Muscle layer of duodenum (tissue), 2 donors: ENCODE results near the gene PGD.
"Not testable (repeated sequence)": the region's sequence is repeated elsewhere in the genome, so short reads cannot be mapped to it uniquely, and the experiment has no call there.

ENCODE experiments used
- H3K27ac ChIP-seq: one replicate; pipeline ENCODE4 v1.7.0; 2013; ENCODE audit warnings: mild to moderate bottlenecking, low read length
- H3K27me3 ChIP-seq: one replicate; pipeline ENCODE4 v1.7.0; 2013; ENCODE audit warnings: low read depth, mild to moderate bottlenecking, control low read depth, low read length
- H3K36me3 ChIP-seq, 2 donors: one replicate each; pipeline ENCODE4 v1.7.0; 2013; ENCODE audit warnings: low read length in 2 of 2, control low read depth in 1 of 2, mild to moderate bottlenecking in 1 of 2; ENCODE audit not compliant: insufficient read depth in 2 of 2, control insufficient read depth in 1 of 2
- H3K4me1 ChIP-seq, 2 donors: one replicate each; pipeline ENCODE4 v1.7.0; 2013; ENCODE audit warnings: low read length in 2 of 2, mild to moderate bottlenecking in 2 of 2, control low read depth in 1 of 2, moderate library complexity in 1 of 2; ENCODE audit not compliant: insufficient read depth in 2 of 2, control insufficient read depth in 1 of 2
- H3K4me3 ChIP-seq, 2 donors: one replicate each; pipeline ENCODE4 v1.7.0; 2013; ENCODE audit warnings: low read length in 2 of 2, low read depth in 1 of 2, mild to moderate bottlenecking in 1 of 2
- H3K9me3 ChIP-seq, 2 donors: one replicate each; pipeline ENCODE4 v1.7.0; 2013; ENCODE audit warnings: low read length in 2 of 2, control low read depth in 1 of 2, mild to moderate bottlenecking in 1 of 2; ENCODE audit not compliant: control insufficient read depth in 1 of 2
- donor health status: healthy.

PGD gene

GRCh38 chr1:10425826-10426534 is 27.1 kb downstream of the PGD start:
- not testable (repeated sequence) for H3K4me3 ChIP-seq, H3K36me3 ChIP-seq, H3K27me3 ChIP-seq, H3K4me1 ChIP-seq, H3K9me3 ChIP-seq, H3K27ac ChIP-seq

- H3K9me3 ChIP-seq, H3K4me3 ChIP-seq, H3K27me3 ChIP-seq, H3K27ac ChIP-seq, H3K36me3 ChIP-seq: not testable (repeated sequence)
- H3K4me1 ChIP-seq: peaks cover 4 to 13% of the 10 kb centered on the region in 2 donors
Measured at GRCh38 chr1:10426535-10426848, 27.6 kb downstream of the PGD start.

GRCh38 chr1:10428984-10429383 is 30.1 kb downstream of the PGD start:
- Histone ChIP-seq H3K36me3 (no peaks in the 10 kb centered on the region), H3K9me3 (no peaks in the 10 kb centered on the region), H3K27ac (no peak overlapping the region), H3K27me3 (no peaks in the 10 kb centered on the region), H3K4me3 (no peak overlapping the region), H3K4me1 (peaks cover 4 to 19% of the 10 kb centered on the region in 2 donors)

GRCh38 chr1:10429868-10430215 is 31.0 kb downstream of the PGD start:
- H3K36me3 ChIP-seq: no peaks in the 10 kb centered on the region
- no peak overlapping the region for H3K27ac ChIP-seq
- no peaks in the 10 kb centered on the region for H3K27me3 ChIP-seq
- no peaks in the 10 kb centered on the region for H3K9me3 ChIP-seq
- H3K4me1 ChIP-seq: peaks cover 4 to 19% of the 10 kb centered on the region in 2 donors
- H3K4me3 ChIP-seq: peak overlapping the region; percentile 76 to 89

GRCh38 chr1:10430216-10431069 is 31.6 kb downstream of the PGD start, which contains the start of gene CENPS:
TSS of gene CENPS (plus strand) at chr1:10430433. CDS start at chr1:10430518, 85 bp downstream.
- Histone ChIP-seq H3K9me3 (no peaks in the 10 kb centered on the region), H3K27me3 (no peaks in the 10 kb centered on the region), H3K27ac (peak within 1 kb of the TSS; percentile 72), H3K36me3 (no peaks in the 10 kb centered on the region), H3K4me1 (peaks cover 4 to 19% of the 10 kb centered on the region in 2 donors), H3K4me3 (peak within 1 kb of the TSS; percentile 76 to 89)

- peak overlapping the region; percentile 76 to 89 for H3K4me3 ChIP-seq
- H3K9me3 ChIP-seq: no peaks in the 10 kb centered on the region
- H3K27me3 ChIP-seq: no peaks in the 10 kb centered on the region
- peak overlapping the region; percentile 72 for H3K27ac ChIP-seq
- peaks cover 4 to 19% of the 10 kb centered on the region in 2 donors for H3K4me1 ChIP-seq
- no peaks in the 10 kb centered on the region for H3K36me3 ChIP-seq
Measured at GRCh38 chr1:10431070-10431730, 32.3 kb downstream of the PGD start.

GRCh38 chr1:10432910-10433700 is 34.2 kb downstream of the PGD start:
- Histone ChIP-seq H3K9me3 (no peaks in the 10 kb centered on the region), H3K27me3 (no peaks in the 10 kb centered on the region), H3K36me3 (no peaks in the 10 kb centered on the region), H3K4me3 (no peak overlapping the region), H3K27ac (no peak overlapping the region), H3K4me1 (peaks cover 4 to 16% of the 10 kb centered on the region in 2 donors)

GRCh38 chr1:10433790-10434189 is 34.9 kb downstream of the PGD start:
- Histone ChIP-seq H3K9me3 (no peaks in the 10 kb centered on the region), H3K4me1 (peaks cover 4 to 16% of the 10 kb centered on the region in 2 donors), H3K36me3 (no peaks in the 10 kb centered on the region), H3K27me3 (no peaks in the 10 kb centered on the region), H3K27ac (no peak overlapping the region), H3K4me3 (no peak overlapping the region)

GRCh38 chr1:10434590-10434989 is 35.7 kb downstream of the PGD start:
- Histone ChIP-seq H3K4me1 (peaks cover 4 to 16% of the 10 kb centered on the region in 2 donors), H3K36me3 (no peaks in the 10 kb centered on the region), H3K27ac (no peak overlapping the region), H3K9me3 (no peaks in the 10 kb centered on the region), H3K4me3 (no peak overlapping the region), H3K27me3 (no peaks in the 10 kb centered on the region)

GRCh38 chr1:10437052-10437451 is 38.2 kb downstream of the PGD start:
- no peaks in the 10 kb centered on the region for H3K9me3 ChIP-seq
- no peaks in the 10 kb centered on the region for H3K27me3 ChIP-seq
- no peak overlapping the region for H3K4me3 ChIP-seq
- H3K4me1 ChIP-seq: no peaks in the 10 kb centered on the region
- H3K27ac ChIP-seq: no peak overlapping the region
- peaks cover 0 to 10% of the 10 kb centered on the region in 2 donors for H3K36me3 ChIP-seq
